Measurements from ENCODE around the gene RGSL1. TPM values are rescaled to one million over a fixed set of nuclear protein-coding genes. Genes with fewer than 3 reads are reported as not detected.

RGSL1 gene
- total RNA-seq, 3 donors from 2014 or later: not detected

- Histone ChIP-seq H3K9me3 (no peaks in the 10 kb centered on the region), H3K4me3 (peak within 1 kb of the TSS; percentile 60 to 72 (median 67)), H3K4me1 (peaks cover 0 to 6% of the 10 kb centered on the region in 2 donors), H3K27ac (peak within 1 kb of the TSS; percentile 93 to 96), H3K27me3 (no peaks in the 10 kb centered on the region), H3K36me3 (no peaks in the 10 kb centered on the region)
- DNase-seq (ENCODE audit: low spot score in 2 of 2): peak; percentile 69 to 78
- intact Hi-C loops (cut with DNase I; ENCODE audit: low total_unique reads): no loop called here
- TF ChIP-seq POLR2AphosphoS5 (IDR thresholded peaks at IDR 0.05) (peak; percentile 52 to 89 (median 77)), CTCF (IDR thresholded peaks at IDR 0.05) (no peak), POLR2A (IDR thresholded peaks at IDR 0.05) (peak; percentile 65)
Measured at GRCh38 chr1:182588500-182589396, 138.8 kb downstream of the RGSL1 start, which contains the start of gene RNASEL. TSS of gene RNASEL (minus strand) at chr1:182589256. CDS start at chr1:182586806, 2,450 bp downstream.

- TF ChIP-seq POLR2A (IDR thresholded peaks at IDR 0.05): no peak
- intact Hi-C loops (cut with DNase I; ENCODE audit: low total_unique reads): no loop called here
- peak overlapping the region; percentile 93 to 96 for H3K27ac ChIP-seq
Measured at GRCh38 chr1:182589520-182589919, 139.6 kb downstream of the RGSL1 start.

GRCh38 chr1:182589931-182590330 lies 140.0 kb downstream of the RGSL1 start:
- Histone ChIP-seq H3K4me1 (peaks cover 0 to 6% of the 10 kb centered on the region in 2 donors), H3K4me3 (no peak overlapping the region), H3K27me3 (no peaks in the 10 kb centered on the region), H3K9me3 (no peaks in the 10 kb centered on the region), H3K36me3 (no peaks in the 10 kb centered on the region), H3K27ac (peak overlapping the region; percentile 93 to 96)
- intact Hi-C loops (cut with DNase I; ENCODE audit: low total_unique reads): loop anchor here (10.0 kb wide), 1 partner anchor 505 kb away; no protein-coding TSS in a partner anchor
- no peak for DNase-seq (ENCODE audit: low spot score in 2 of 2)
- TF ChIP-seq POLR2A (IDR thresholded peaks at IDR 0.05): no peak
- TF ChIP-seq POLR2AphosphoS5 (IDR thresholded peaks at IDR 0.05): no peak
- TF ChIP-seq CTCF (IDR thresholded peaks at IDR 0.05): no peak

More at GRCh38 chr1:182589520-182589919, 139.6 kb downstream of the RGSL1 start:
- H3K4me1 ChIP-seq: peaks cover 0 to 6% of the 10 kb centered on the region in 2 donors
- no peaks in the 10 kb centered on the region for H3K36me3 ChIP-seq
- no peaks in the 10 kb centered on the region for H3K27me3 ChIP-seq
- no peak for DNase-seq (ENCODE audit: low spot score in 2 of 2)
- peak overlapping the region in 2 of 3 donors; percentile 67 to 72 for H3K4me3 ChIP-seq
- H3K9me3 ChIP-seq: no peaks in the 10 kb centered on the region

- no peaks in the 10 kb centered on the region for H3K36me3 ChIP-seq
- H3K9me3 ChIP-seq: no peaks in the 10 kb centered on the region
- H3K4me3 ChIP-seq: no peak overlapping the region
- no peaks in the 10 kb centered on the region for H3K27me3 ChIP-seq
- peak overlapping the region in 1 of 2 donors; percentile 4 for H3K27ac ChIP-seq
- TF ChIP-seq CTCF (IDR thresholded peaks at IDR 0.05): peak; percentile 56 to 68 (median 68)
- no peak for TF ChIP-seq POLR2AphosphoS5 (IDR thresholded peaks at IDR 0.05)
- DNase-seq (ENCODE audit: low spot score in 2 of 2): peak; percentile 41 to 67
- no peaks in the 10 kb centered on the region for H3K4me1 ChIP-seq
- intact Hi-C loops (cut with DNase I; ENCODE audit: low total_unique reads): loop anchor here (10.0 kb wide), 1 partner anchor 511 kb away; no protein-coding TSS in a partner anchor
Measured at GRCh38 chr1:182595641-182596240, 145.8 kb downstream of the RGSL1 start.

GRCh38 chr1:182596934-182597333 lies 147.0 kb downstream of the RGSL1 start:
- Histone ChIP-seq H3K36me3 (no peaks in the 10 kb centered on the region), H3K27ac (peak overlapping the region in 1 of 2 donors; percentile 30), H3K4me1 (peaks cover 0 to 4% of the 10 kb centered on the region in 2 donors), H3K27me3 (no peaks in the 10 kb centered on the region), H3K4me3 (no peak overlapping the region), H3K9me3 (no peaks in the 10 kb centered on the region)
- no peak for DNase-seq (ENCODE audit: low spot score in 2 of 2)
- no peak for TF ChIP-seq POLR2AphosphoS5 (IDR thresholded peaks at IDR 0.05)
- TF ChIP-seq POLR2A (IDR thresholded peaks at IDR 0.05): no peak
- no peak for TF ChIP-seq CTCF (IDR thresholded peaks at IDR 0.05)
- intact Hi-C loops (cut with DNase I; ENCODE audit: low total_unique reads): loop anchor here (10.0 kb wide), 1 partner anchor 512 kb away; no protein-coding TSS in a partner anchor
